ENCODE measurements around the gene LCP2. TPM values are rescaled to one million over a fixed set of nuclear protein-coding genes. Genes with fewer than 3 reads are reported as not detected.
A peak's percentile ranks its signal among the peaks of the same experiment; 100 is the strongest.

Gene LCP2
- total RNA-seq, 1 donor from 2014 or later: not detected

DNA sequence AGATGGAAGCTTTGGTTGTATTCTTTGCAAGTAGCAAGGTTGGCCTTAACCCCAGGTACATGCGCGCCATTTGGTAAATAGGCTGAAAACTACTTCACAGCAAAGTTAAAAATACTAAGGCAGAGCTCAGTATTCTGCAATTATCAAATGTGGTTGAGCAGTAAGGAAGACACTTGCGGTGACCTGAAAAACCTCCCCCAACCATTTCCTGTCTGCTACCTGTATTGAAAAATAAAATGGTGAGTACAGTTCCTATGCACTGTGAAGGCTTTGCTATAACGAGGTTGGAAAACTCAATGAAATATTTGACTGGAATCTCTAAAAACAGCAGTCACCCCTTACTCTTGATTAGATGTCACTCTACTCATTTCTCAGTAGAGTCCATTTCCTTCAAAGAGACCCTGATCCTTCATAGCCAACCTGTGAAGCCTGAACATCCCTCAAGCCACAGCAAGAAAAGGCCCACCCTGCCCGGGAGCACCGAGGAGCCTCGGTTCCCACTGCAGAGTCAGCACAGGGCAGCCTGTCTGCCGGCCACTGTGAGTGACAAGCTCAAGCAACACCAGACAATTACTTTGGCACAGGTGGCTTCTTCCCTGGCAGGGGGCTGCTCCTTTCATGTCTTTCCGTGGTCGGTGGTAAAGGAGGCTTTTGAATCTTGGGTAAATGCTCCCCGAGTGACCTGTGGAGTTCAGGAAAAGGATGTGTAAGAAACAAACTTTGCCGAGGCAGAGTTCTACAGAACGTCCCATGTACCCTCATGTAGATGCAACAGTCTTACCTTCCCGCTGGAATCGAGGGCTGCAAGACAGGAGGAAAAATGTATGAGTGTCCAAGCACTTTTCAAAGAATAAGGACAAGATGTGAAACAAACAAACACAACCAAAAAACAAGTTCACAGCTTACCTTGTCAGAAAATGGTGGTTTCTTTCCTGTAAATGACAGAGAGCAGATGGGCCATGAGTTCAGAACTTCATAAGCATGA lies 35.2 kb downstream of the LCP2 start:
- DNase-seq (ENCODE audit: low spot score): no peak
- peaks cover 10% of the 10 kb centered on the region for H3K27me3 Mint-ChIP-seq (ENCODE audit: insufficient read depth, low read depth)

DNA sequence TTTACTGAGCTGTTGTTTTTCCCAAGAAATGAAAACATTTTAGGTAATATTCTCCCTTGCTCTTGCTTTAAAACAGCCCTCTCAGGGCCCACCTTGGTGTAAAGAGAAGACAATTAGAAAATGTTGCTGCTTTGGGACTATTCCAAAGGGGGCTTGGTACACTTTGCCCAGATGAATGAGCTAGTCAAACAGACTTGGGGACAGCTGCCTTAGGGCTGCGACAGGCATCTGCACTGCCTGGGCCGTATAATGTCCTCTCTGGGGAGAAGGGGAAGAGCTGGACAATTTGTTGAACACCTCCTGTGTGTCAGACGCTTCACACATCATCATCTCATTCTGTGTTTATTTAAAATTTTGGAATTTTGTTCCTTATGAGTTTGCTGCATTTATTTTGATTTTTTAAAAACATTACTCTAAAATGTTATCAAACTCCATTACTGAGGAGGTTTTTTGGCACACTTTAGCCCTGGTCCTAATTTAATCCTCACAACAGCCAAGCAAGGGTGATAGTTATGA lies 36.0 kb downstream of the LCP2 start:
- Histone ChIP-seq H3K27me3 (no peaks in the 10 kb centered on the region), H3K4me3 (no peak overlapping the region), H2AFZ (replicated peaks) (no peak overlapping the region), H3K4me2 (peak overlapping the region; percentile 23), H4K20me1 (ENCODE audit: low read depth) (no peaks in the 10 kb centered on the region), H3F3A (ENCODE audit: low read depth) (peaks cover 20% of the 10 kb centered on the region), H3K4me1 (peaks cover 53% of the 10 kb centered on the region), H3K79me2 (ENCODE audit: low read depth) (no peaks in the 10 kb centered on the region), H3K36me3 (no peaks in the 10 kb centered on the region), H3K27ac (no peak overlapping the region), H3K9me3 (ENCODE audit: low read depth) (no peaks in the 10 kb centered on the region), H3K9ac (no peak overlapping the region)
- TF ChIP-seq, protein P1, sequence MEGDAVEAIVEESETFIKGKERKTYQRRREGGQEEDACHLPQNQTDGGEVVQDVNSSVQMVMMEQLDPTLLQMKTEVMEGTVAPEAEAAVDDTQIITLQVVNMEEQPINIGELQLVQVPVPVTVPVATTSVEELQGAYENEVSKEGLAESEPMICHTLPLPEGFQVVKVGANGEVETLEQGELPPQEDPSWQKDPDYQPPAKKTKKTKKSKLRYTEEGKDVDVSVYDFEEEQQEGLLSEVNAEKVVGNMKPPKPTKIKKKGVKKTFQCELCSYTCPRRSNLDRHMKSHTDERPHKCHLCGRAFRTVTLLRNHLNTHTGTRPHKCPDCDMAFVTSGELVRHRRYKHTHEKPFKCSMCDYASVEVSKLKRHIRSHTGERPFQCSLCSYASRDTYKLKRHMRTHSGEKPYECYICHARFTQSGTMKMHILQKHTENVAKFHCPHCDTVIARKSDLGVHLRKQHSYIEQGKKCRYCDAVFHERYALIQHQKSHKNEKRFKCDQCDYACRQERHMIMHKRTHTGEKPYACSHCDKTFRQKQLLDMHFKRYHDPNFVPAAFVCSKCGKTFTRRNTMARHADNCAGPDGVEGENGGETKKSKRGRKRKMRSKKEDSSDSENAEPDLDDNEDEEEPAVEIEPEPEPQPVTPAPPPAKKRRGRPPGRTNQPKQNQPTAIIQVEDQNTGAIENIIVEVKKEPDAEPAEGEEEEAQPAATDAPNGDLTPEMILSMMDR (IDR thresholded peaks at IDR 0.05): no peak
- TF ChIP-seq EZH2 (IDR thresholded peaks at IDR 0.05): no peak
- TF ChIP-seq EZH2phosphoT487 (IDR thresholded peaks at IDR 0.05): no peak
- peaks cover 52% of the 10 kb centered on the region for H3K4me1 Mint-ChIP-seq
- H3K4me3 Mint-ChIP-seq: no peak overlapping the region
- no peak for DNase-seq (ENCODE audit: low spot score)
- peaks cover 5% of the 10 kb centered on the region for H3K27me3 Mint-ChIP-seq (ENCODE audit: insufficient read depth, low read depth)
- H3K36me3 Mint-ChIP-seq: no peaks in the 10 kb centered on the region
- no peak overlapping the region for H3K27ac Mint-ChIP-seq
- no peaks in the 10 kb centered on the region for H3K9me3 Mint-ChIP-seq

More for the DNA sequence above, 35.2 kb downstream of the LCP2 start:
- H3K9me3 Mint-ChIP-seq: no peaks in the 10 kb centered on the region
- H3K4me1 Mint-ChIP-seq: peaks cover 55% of the 10 kb centered on the region
- TF ChIP-seq, protein P1 (IDR thresholded peaks at IDR 0.05): no peak
- no peak for TF ChIP-seq EZH2phosphoT487 (IDR thresholded peaks at IDR 0.05)
- no peak for TF ChIP-seq EZH2 (IDR thresholded peaks at IDR 0.05)
- no peak overlapping the region for H2AFZ ChIP-seq (replicated peaks)
- H3K4me2 ChIP-seq: peak overlapping the region; percentile 9
- no peaks in the 10 kb centered on the region for H3K9me3 ChIP-seq (ENCODE audit: low read depth)
- H3K4me3 ChIP-seq: no peak overlapping the region
- no peaks in the 10 kb centered on the region for H3K27me3 ChIP-seq
- peaks cover 28% of the 10 kb centered on the region for H3F3A ChIP-seq (ENCODE audit: low read depth)
- H3K36me3 Mint-ChIP-seq: no peaks in the 10 kb centered on the region
- H3K27ac ChIP-seq: no peak overlapping the region
- H3K79me2 ChIP-seq (ENCODE audit: low read depth): no peaks in the 10 kb centered on the region
- no peak overlapping the region for H3K4me3 Mint-ChIP-seq
- no peaks in the 10 kb centered on the region for H3K36me3 ChIP-seq
- H4K20me1 ChIP-seq (ENCODE audit: low read depth): no peaks in the 10 kb centered on the region
- peak overlapping the region; percentile 21 for H3K27ac Mint-ChIP-seq
- H3K9ac ChIP-seq: no peak overlapping the region
- peaks cover 52% of the 10 kb centered on the region for H3K4me1 ChIP-seq

- TF ChIP-seq, protein P1 (IDR thresholded peaks at IDR 0.05): no peak
- TF ChIP-seq EZH2phosphoT487 (IDR thresholded peaks at IDR 0.05) (no peak), EZH2 (IDR thresholded peaks at IDR 0.05) (no peak)
- H3F3A ChIP-seq (ENCODE audit: low read depth): peaks cover 1% of the 10 kb centered on the region
- peak overlapping the region; percentile 54 for H2AFZ ChIP-seq (replicated peaks)
- peaks cover 13% of the 10 kb centered on the region for H3K27me3 Mint-ChIP-seq (ENCODE audit: insufficient read depth, low read depth)
- DNase-seq (ENCODE audit: low spot score): no peak
- peaks cover 35% of the 10 kb centered on the region for H3K4me1 Mint-ChIP-seq
- no peak overlapping the region for H3K4me3 Mint-ChIP-seq
- no peaks in the 10 kb centered on the region for H3K36me3 ChIP-seq
- no peak overlapping the region for H3K27ac ChIP-seq
- no peaks in the 10 kb centered on the region for H3K79me2 ChIP-seq (ENCODE audit: low read depth)
- peaks cover 58% of the 10 kb centered on the region for H3K4me1 ChIP-seq
- no peak overlapping the region for H3K4me2 ChIP-seq
- no peak overlapping the region for H3K9ac ChIP-seq
- H3K9me3 Mint-ChIP-seq: no peaks in the 10 kb centered on the region
- H3K27me3 ChIP-seq: no peaks in the 10 kb centered on the region
- no peak overlapping the region for H3K4me3 ChIP-seq
- no peak overlapping the region for H3K27ac Mint-ChIP-seq
- H3K36me3 Mint-ChIP-seq: no peaks in the 10 kb centered on the region
- no peaks in the 10 kb centered on the region for H3K9me3 ChIP-seq (ENCODE audit: low read depth)
- H4K20me1 ChIP-seq (ENCODE audit: low read depth): no peaks in the 10 kb centered on the region
Observed at GRCh38 chr5:170257370-170257769, 40.2 kb downstream of the LCP2 start.
